ENCODE data around the gene ELAVL2.

The ELAVL2 gene

GRCh38 chr9:23801523-23801922 lies 24.5 kb downstream of the ELAVL2 start:
- TF ChIP-seq GATA3 (IDR thresholded peaks at IDR 0.05; ENCODE audit: low read depth, low read length): no peak
- TF ChIP-seq GATA2 (IDR thresholded peaks at IDR 0.05; ENCODE audit: low read depth, low read length): no peak

DNA sequence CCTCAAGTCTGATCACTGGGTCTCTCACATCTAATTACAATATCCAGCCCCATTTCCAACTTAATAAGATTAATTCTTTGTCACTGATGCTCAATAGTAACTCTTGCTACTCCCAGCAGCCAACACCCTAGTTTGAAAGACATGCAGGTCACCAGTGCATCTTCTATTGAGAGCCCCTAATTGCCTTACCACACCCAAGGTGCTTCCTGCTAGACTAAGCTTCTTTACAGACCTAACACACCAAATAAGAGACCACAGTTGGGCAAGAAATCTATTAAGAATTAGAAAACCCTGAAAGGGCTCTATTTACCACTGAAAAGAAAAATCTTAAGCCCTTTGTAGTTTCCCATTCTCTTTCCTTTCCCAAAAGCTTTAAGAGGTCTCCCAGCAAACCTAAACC lies 26.5 kb downstream of the ELAVL2 start:
- no peak for TF ChIP-seq GATA3 (IDR thresholded peaks at IDR 0.05; ENCODE audit: low read depth, low read length)
- no peak for TF ChIP-seq GATA2 (IDR thresholded peaks at IDR 0.05; ENCODE audit: low read depth, low read length)

DNA sequence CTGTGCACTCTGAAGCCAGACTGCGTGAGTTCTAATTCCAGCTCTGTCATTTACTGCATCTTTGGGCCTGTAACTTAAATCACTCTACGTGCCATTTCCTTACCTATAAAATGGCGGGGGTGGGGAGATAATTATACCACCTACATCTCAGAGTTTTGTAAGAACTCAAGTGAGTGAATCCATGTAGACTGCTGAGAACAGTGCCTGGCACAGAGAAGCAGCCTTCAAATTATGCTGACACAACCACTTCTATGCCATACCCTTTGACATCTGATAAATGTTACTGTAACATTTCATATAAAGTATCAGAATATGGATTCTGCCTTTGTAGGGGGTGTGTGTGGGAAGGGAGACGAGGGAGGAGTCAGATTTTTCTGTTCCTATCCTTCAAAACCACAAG lies 27.7 kb downstream of the ELAVL2 start:
- TF ChIP-seq GATA2 (IDR thresholded peaks at IDR 0.05; ENCODE audit: low read depth, low read length) (no peak), GATA3 (IDR thresholded peaks at IDR 0.05; ENCODE audit: low read depth, low read length) (no peak)

- TF ChIP-seq GATA2 (IDR thresholded peaks at IDR 0.05; ENCODE audit: low read depth, low read length) (no peak), GATA3 (IDR thresholded peaks at IDR 0.05; ENCODE audit: low read depth, low read length) (no peak)
These were observed 29.8 kb downstream of the ELAVL2 start for GRCh38 chr9:23796209-23796608.

DNA sequence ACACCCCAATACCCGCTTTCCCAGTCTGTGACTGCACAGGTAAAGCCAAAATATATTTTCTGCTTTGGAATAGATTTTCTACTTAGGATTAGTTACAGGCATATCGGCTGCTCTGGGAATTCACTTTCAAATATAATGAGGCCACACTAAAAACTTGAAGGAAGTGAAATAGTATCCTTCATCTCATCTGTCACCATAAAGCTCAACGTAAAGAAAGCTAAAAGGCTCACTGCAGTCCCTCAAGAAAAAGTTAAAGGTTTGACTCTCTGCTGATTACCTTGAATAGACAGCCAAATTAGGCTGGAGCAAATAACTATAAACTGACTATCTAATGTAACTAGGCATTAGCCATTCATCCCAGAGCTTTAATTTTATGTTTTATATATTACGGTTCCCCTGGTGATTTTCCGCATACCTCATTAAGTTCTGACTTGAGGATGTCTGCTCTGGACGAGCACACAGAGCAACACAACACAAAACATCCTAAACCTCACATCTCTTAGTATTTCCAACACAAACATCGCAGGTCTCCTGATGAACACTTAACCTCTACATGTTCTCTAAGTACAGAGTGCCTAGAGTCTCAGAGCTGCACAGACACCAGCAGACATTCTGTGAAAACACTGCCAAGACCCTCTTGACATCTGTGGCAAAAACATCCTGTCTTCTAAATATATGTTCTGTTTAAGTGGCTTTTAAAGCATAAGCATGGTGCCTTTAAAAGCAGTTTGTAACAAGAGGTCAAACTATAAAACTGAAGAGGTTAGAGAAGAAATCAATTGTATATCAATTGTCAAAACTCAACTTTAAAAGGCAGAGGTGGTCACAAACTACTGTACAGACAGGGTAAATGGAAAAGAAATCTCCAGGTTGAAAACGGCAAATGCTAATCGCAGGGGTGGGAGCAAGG lies 35.4 kb downstream of the ELAVL2 start:
- TF ChIP-seq GATA3 (IDR thresholded peaks at IDR 0.05; ENCODE audit: low read depth, low read length) (no peak), GATA2 (IDR thresholded peaks at IDR 0.05; ENCODE audit: low read depth, low read length) (no peak)

DNA sequence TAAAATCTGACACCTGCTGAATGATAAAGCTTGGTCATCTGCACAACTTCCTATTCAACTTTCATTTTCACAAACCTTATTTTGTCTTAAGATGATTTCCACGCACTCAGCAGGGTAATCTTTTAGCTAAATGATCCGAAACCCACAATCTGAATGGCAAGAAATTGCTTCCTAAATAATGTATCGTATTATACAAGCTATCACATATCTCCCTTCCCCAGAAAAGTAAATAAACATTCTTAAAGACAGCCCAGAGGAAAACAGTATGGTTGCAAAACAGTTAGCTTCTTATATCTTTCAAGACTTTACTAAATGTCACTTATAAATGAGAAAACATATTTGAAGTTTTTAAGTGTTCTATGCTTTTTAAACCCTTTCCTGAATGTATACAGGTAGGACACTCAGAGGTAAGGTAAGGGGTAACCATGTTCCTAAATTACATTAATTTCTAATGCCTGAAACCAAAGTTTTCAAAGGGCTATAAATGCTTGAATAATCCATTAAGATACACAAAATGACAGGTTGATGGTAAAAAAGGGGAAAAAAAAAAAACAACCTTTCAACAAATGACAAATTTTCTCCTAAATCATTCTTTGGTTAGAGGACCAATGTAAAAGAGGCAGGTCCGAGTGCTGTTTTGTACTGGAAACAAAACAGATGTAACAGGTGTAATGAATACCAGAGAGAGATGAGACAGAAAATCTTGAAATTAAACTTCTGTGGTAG lies 36.3 kb downstream of the ELAVL2 start:
- TF ChIP-seq GATA3 (IDR thresholded peaks at IDR 0.05; ENCODE audit: low read depth, low read length) (no peak), GATA2 (IDR thresholded peaks at IDR 0.05; ENCODE audit: low read depth, low read length) (no peak)

DNA sequence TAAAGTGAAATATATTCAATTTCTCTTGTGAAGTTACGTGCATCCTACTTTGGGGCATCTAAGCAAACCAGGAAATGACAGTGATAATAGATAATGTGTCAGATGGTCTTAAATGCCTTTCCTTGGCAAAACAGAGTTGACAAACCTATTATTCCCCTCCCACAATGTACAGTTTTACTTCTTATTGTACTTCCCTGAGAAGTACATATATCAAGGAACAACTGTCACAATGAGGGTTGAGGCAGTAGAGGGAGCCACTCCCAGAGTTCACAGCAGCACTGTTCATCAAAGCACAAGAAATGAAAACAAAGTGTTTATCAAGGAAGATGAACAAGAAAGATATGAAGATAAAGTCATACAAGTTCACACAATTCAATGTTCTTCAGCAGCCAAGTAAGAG lies 41.1 kb downstream of the ELAVL2 start:
- TF ChIP-seq GATA2 (IDR thresholded peaks at IDR 0.05; ENCODE audit: low read depth, low read length) (no peak), GATA3 (IDR thresholded peaks at IDR 0.05; ENCODE audit: low read depth, low read length) (no peak)

- TF ChIP-seq GATA2 (IDR thresholded peaks at IDR 0.05; ENCODE audit: low read depth, low read length): peak; percentile 99
- peak; percentile 99 for TF ChIP-seq GATA3 (IDR thresholded peaks at IDR 0.05; ENCODE audit: low read depth, low read length)
These were observed 42.5 kb downstream of the ELAVL2 start for GRCh38 chr9:23783509-23783908.

GRCh38 chr9:23779220-23779619 lies 46.8 kb downstream of the ELAVL2 start:
- TF ChIP-seq GATA2 (IDR thresholded peaks at IDR 0.05; ENCODE audit: low read depth, low read length) (no peak), GATA3 (IDR thresholded peaks at IDR 0.05; ENCODE audit: low read depth, low read length) (no peak)

DNA sequence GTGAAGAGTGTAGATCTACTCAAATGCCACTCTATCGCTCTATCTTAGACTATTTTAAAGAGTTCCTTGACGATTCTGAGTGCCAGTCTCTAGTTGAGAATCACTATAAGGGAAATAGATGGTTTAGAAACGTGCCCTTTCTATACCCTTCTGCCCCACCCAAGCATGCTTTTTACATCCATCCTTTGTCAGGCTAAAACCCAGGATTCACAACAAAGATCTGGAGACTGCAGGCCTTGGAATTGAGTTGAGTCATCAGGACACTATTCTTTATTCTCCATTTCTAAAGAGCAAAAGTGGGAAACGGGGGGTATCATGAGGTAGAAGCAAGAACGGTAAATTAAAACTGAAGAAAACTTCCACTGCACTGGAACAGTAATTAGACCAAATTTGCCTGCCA lies 48.7 kb downstream of the ELAVL2 start:
- TF ChIP-seq GATA3 (IDR thresholded peaks at IDR 0.05; ENCODE audit: low read depth, low read length) (no peak), GATA2 (IDR thresholded peaks at IDR 0.05; ENCODE audit: low read depth, low read length) (no peak)

DNA sequence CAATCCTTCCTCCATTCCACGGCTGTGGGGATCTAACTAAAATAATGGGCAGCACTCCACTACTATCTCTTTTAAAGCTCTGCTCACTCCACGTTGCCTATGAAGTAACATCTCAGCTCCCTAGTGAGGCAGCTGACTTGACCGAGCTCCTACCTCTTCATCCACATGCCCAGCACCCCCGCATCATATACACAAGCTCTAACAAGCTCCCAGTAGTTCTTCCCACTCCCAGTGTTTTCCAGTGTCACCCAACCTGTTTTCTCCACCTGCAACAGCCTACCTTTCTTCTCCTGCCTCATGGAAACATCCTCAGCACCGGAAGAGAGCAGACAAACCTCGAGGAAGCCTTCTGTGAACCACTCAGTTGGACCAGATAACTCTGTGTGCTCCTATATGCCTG lies 50.5 kb downstream of the ELAVL2 start:
- TF ChIP-seq GATA2 (IDR thresholded peaks at IDR 0.05; ENCODE audit: low read depth, low read length) (no peak), GATA3 (IDR thresholded peaks at IDR 0.05; ENCODE audit: low read depth, low read length) (no peak)

DNA sequence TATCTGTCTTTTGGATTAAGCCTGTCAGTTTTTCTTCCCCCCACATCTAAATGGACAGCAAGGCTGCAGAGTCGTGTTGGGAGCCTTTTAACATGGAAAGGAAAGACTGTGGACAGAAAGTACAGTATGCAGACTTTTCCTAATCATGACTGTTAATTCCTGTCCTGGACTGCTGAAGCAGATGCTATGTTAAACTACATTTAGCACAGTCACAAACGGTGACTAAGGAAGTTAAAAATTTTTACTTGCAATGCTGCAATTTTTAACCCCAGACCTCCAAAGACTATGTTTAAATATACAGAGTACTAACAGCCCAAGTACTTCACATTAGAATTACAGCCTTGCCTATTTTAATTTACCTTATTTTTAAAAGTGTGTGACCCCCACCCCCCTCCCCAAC lies 51.8 kb downstream of the ELAVL2 start:
- no peak for TF ChIP-seq GATA3 (IDR thresholded peaks at IDR 0.05; ENCODE audit: low read depth, low read length)
- no peak for TF ChIP-seq GATA2 (IDR thresholded peaks at IDR 0.05; ENCODE audit: low read depth, low read length)

DNA sequence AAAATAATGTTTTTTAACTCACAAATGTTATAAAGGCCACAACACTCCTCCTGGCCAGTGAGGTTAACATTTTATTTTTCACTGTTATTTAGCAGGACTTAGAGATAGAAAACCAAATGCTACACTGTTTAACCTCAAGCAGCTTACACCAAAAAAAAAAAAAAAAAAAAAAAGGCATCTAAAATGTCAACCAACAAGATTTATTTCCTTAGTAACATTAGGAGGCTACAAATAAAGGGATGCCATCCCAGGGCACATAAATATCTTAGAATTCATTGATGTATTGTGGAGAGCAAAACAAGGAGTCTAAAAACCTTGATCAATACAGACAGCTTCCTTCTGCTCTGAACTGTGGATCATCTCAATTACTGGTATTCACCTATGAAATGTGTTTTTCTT lies 53.7 kb downstream of the ELAVL2 start:
- TF ChIP-seq GATA2 (IDR thresholded peaks at IDR 0.05; ENCODE audit: low read depth, low read length) (no peak), GATA3 (IDR thresholded peaks at IDR 0.05; ENCODE audit: low read depth, low read length) (no peak)

DNA sequence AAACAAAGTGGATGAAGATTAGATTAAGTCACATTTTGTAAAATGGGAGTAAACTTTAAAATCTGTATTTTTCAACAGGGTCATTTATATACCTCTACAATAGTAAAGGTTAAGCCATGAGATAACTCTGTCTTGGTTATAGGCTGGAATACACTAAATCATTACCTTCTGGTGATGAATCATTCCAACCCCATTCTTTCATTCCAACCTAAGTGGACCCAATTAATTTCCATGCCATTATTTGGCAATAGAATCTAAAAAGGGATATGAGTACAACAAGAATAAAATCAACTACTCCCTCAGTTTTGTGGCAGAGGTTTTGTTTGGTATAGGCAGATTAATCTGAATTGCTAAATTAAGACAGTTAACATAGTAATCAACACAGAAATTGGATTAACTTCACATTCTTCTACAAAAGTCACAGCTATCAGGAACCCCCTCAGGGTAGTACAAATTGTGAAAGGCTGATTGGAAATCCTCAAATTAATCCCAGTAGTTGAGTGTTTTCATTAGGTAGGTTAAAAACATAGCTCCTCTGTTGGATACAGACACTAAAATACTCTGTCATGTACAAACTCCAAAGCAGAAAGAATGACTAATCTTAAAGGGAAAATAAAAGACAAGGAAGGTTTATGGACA lies 54.2 kb downstream of the ELAVL2 start:
- TF ChIP-seq GATA3 (IDR thresholded peaks at IDR 0.05; ENCODE audit: low read depth, low read length) (no peak), GATA2 (IDR thresholded peaks at IDR 0.05; ENCODE audit: low read depth, low read length) (no peak)
